NCI-H2227 treated with DMSO at 0.1 percent for 48 hours (cell line): ENCODE measurements around the gene GPR31.
"Not testable (repeated sequence)": the region's sequence is repeated elsewhere in the genome, so short reads cannot be mapped to it uniquely, and the experiment has no call there.

Source experiments
- DNase-seq: peaks from one replicate; lab custom pipeline; 2025; lab: John Stamatoyannopoulos, UW

Gene GPR31

GRCh38 chr6:167157863-167158262 is at the start of gene GPR31:
TSS of gene GPR31 (minus strand) at chr6:167157980. CDS start at chr6:167157831, 149 bp downstream.
- DNase-seq: no peak

GRCh38 chr6:167207527-167207926 is 49.7 kb upstream of the GPR31 start:
- no peak for DNase-seq

GRCh38 chr6:167205316-167205715 is 47.5 kb upstream of the GPR31 start:
- not testable (repeated sequence) for DNase-seq

GRCh38 chr6:167204059-167204348 is 46.2 kb upstream of the GPR31 start:
- not testable (repeated sequence) for DNase-seq

- DNase-seq: not testable (repeated sequence)
Measured at GRCh38 chr6:167203261-167204058, 45.7 kb upstream of the GPR31 start.

GRCh38 chr6:167202613-167203012 is 44.8 kb upstream of the GPR31 start:
- not testable (repeated sequence) for DNase-seq

GRCh38 chr6:167200806-167201205 is 43.0 kb upstream of the GPR31 start:
- DNase-seq: no peak

- not testable (repeated sequence) for DNase-seq
Measured at GRCh38 chr6:167195941-167196610, 38.3 kb upstream of the GPR31 start.

GRCh38 chr6:167193515-167194125 is 35.8 kb upstream of the GPR31 start:
- DNase-seq: not testable (repeated sequence)

GRCh38 chr6:167191043-167191583 is 33.3 kb upstream of the GPR31 start:
- not testable (repeated sequence) for DNase-seq

GRCh38 chr6:167187275-167187674 is 29.5 kb upstream of the GPR31 start:
- not testable (repeated sequence) for DNase-seq

GRCh38 chr6:167185101-167185500 is 27.3 kb upstream of the GPR31 start:
- DNase-seq: not testable (repeated sequence)

GRCh38 chr6:167182913-167183314 is 25.1 kb upstream of the GPR31 start:
- DNase-seq: not testable (repeated sequence)

- not testable (repeated sequence) for DNase-seq
Measured at GRCh38 chr6:167181351-167181750, 23.6 kb upstream of the GPR31 start.

- not testable (repeated sequence) for DNase-seq
Measured at GRCh38 chr6:167180086-167180485, 22.3 kb upstream of the GPR31 start.

- not testable (repeated sequence) for DNase-seq
Measured at GRCh38 chr6:167178896-167179655, 21.3 kb upstream of the GPR31 start.

- not testable (repeated sequence) for DNase-seq
Measured at GRCh38 chr6:167177271-167177670, 19.5 kb upstream of the GPR31 start.

- DNase-seq: not testable (repeated sequence)
Measured at GRCh38 chr6:167172011-167172410, 14.2 kb upstream of the GPR31 start.

- not testable (repeated sequence) for DNase-seq
Measured at GRCh38 chr6:167171300-167171699, 13.5 kb upstream of the GPR31 start.

- DNase-seq: not testable (repeated sequence)
Measured at GRCh38 chr6:167169867-167170266, 12.1 kb upstream of the GPR31 start.

- DNase-seq: not testable (repeated sequence)
Measured at GRCh38 chr6:167168296-167168695, 10.5 kb upstream of the GPR31 start.

GRCh38 chr6:167167699-167168098 is 9.9 kb upstream of the GPR31 start:
- DNase-seq: not testable (repeated sequence)
